GM18511 (cell line): Measurements from ENCODE around the gene NELFA.
"Not testable (repeated sequence)": the region's sequence is repeated elsewhere in the genome, so short reads cannot be mapped to it uniquely, and the experiment has no call there.

ENCODE experiments used
- ATAC-seq: cut with Tn5 transposase; IDR thresholded peaks from one replicate; pipeline ENCODE4 v1.9.1; 2021; ENCODE audit warnings: mild to moderate bottlenecking, moderate library complexity; ENCODE audit not compliant: unreplicated experiment

NELFA gene

GRCh38 chr4:1996866-1997611, 11.7 kb downstream of the NELFA start:
- no peak for ATAC-seq

DNA sequence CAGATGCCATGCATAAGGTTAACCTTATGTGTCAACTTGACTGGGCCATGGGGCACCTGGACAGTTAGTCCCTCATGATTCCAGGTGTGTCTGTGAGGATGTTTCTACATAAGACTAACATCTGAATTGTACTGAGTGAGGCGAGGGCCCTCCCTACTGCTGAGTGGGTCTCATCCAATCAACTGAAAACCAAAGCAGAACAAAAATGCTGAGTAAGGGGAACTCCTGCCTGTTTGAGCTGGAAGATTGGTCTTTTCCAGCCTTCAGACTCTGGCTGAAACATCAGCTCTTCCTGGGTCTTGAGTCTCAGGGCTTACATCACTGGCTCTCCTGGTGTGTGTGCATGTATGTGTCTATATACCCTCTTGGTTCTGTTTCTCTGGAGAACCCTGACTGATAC, 13.8 kb downstream of the NELFA start:
- ATAC-seq = no peak

GRCh38 chr4:1993718-1994516, 14.9 kb downstream of the NELFA start:
- not testable (repeated sequence) for ATAC-seq

DNA sequence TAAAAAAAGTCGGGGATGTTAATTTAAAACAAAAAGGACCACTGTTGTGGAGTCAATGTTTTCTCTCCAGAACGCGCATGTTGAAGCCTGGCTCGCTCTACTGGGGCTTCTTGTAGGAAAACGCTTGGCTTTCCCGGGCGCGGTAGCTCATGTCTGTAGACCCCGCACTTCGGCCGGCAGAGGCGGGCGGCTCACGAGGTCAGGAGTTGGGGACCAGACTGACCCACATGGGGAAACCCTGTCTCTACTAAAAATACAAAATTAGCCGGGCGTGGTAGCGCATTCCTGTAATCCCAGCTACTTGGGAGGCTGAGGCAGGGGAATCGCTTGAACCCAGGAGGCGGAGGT, 15.6 kb downstream of the NELFA start:
- ATAC-seq = no peak

GRCh38 chr4:1992468-1993168, 16.2 kb downstream of the NELFA start:
- ATAC-seq = no peak

DNA sequence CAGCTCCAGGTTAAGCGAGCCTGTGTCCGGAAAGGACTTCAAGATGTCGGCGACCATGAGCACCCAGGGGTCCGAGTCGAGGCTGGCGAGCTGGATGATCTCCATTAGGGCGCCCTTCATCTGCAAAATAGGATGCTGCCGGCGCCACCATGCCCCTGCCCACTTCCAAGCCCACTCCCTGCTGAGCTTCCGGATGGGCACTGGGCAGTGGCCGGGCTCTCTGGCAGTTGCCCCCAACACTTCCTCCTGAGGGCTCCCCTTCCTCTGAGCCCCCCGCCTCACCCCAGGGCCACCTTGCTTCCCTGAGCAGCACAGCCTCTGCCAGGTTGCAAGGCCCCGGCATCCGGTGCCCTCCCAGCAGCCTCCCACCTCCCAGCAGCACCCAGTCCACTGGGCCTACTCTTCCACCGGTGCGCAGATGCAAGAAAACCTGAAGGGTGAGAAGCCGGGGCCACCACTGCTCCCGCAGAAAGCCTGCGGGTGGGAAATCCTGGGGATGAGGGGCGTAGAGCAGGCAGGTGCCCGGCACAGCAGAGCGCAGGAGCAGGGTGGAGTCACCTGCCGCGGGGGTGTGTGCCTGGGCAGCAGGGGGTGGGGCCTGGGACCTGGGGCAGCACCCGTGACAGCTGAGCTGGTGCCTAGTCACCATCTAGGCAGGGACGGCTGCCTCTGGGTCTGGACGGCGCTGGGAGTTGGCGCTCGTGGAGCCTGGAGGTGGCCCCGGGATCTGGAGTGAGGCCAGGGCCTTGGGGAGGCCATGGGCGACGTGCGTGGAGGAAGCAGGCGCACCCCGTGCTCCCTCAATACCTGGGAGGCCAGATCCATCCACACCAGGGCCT, 17.0 kb downstream of the NELFA start:
- ATAC-seq = no peak

- ATAC-seq = no peak
These were observed 17.7 kb downstream of the NELFA start for GRCh38 chr4:1991087-1991486.

DNA sequence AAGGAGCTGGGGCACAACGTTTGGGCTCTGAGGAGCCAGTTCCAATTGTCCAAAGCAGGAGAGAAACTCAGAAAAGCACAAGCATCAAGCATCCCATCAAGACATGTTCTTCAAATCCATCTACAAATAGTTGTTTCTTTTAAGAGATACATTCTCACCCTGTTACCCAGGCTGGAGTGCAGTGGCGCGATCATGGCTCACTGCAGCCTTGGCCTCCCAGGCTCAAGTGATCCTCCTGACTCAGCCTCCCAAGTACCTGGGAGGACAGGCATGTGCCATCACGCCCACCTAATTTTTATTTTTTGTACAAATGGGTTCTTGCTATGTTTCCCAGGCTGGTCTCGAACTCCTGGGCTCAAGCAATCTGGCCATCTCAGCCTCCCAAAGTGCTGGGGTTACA, 18.1 kb downstream of the NELFA start:
- ATAC-seq = no peak

DNA sequence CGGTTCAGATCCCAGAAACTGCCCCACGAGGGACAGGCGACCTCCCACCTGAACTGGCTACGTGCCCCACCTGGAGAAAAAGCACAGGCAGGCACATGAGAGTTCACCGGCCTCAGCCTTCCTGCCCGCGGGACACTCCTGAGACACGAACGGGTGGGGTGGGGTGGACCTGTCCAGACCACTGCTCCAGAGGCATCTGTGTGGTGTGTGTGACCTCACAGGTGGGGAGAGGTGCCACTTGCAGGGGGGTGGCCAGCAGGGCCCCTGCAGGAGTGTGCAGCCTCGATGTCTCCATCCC, 18.5 kb downstream of the NELFA start:
- ATAC-seq = no peak

DNA sequence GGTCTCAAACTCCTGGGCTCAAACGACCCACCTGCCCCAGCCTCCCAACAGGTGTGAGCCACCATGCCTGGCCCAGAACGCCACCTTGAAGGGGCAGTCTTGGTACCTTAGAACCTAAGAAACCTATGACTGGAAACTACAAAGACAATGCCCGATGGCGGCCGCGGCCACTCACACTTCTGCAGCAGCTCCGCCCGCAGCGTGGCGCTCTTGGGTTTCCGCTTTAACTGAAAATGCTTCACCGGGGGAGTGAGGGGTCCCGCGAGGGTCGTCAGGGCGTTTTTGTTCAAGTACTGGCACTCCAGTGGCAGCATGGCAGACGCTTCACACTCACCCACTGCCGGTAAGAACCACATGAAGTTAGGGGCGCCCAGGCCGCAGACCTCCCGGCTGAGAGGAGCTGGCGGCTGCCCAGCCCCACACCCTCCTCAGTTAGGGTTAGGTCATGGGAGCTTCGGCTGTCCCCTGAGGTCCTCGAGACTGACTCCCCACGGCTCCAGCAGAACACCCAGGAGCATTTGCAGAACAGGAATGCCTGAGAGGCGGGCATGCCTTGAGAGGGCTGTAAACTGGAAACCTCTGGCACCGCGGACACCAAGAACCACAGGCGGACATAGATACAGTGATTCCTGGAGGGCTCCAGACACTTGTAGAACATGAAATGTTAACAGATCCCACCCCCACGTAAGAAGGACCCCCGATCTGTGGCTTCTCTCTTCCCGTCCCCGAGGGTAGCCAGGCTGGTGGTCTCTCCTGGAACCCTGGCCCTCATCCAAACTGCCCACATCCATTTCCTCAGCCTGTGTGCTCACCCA, 19.0 kb downstream of the NELFA start:
- no peak for ATAC-seq

DNA sequence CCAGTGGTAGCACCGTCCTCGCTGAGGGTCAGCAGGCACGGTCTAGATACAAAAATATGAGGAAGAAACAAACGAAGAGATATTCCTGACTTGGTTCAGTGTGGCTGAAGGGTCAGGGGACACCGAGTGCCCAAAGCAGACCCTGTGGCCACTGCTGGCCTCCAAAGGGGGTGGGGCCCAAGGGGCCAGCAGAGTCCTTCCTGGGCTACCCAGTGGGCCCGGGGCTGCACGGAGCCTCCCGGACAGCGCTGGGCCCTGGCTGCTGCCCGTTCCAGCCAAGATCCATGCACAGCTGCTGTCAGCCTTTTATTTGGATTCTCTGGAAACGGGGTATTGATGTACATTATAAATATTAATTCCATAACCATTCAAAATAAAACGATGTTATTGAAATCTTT, 20.4 kb downstream of the NELFA start:
- ATAC-seq = no peak

DNA sequence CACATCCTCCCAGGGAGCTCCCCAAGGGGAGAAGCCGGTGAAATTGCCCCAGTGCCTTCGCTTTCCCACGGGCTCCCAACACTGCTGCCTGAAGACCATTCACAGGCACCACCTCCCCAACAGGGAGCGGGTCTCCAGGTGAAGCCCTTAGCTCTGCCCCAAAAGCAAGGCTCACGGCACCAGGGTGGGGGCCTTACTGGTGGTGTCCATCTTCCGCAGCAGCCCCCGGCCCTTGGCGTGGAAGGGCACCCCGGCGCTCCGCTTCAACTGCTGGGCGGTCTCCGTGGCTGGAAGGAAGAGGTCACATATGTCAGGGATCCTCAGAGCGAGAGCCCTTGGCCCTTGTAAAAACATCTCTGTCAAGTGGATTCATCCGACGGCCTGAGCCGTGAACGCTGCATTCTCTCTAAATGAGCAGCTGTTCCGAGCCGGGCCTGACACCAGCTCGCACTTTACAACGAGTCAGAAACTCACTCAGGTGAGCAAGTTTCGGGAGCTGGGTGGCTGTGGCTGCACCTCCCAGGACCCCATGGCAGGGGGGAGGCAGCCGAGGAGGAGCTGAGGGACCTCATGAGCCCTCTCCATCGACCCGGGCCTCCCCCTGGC, 20.9 kb downstream of the NELFA start:
- no peak for ATAC-seq

GRCh38 chr4:1987296-1987695, 21.5 kb downstream of the NELFA start:
- ATAC-seq = no peak

GRCh38 chr4:1986578-1987210, 22.1 kb downstream of the NELFA start:
- ATAC-seq = no peak

GRCh38 chr4:1985780-1986577, 22.8 kb downstream of the NELFA start:
- ATAC-seq = no peak

- no peak for ATAC-seq
These were observed 23.5 kb downstream of the NELFA start for GRCh38 chr4:1985294-1985693.

DNA sequence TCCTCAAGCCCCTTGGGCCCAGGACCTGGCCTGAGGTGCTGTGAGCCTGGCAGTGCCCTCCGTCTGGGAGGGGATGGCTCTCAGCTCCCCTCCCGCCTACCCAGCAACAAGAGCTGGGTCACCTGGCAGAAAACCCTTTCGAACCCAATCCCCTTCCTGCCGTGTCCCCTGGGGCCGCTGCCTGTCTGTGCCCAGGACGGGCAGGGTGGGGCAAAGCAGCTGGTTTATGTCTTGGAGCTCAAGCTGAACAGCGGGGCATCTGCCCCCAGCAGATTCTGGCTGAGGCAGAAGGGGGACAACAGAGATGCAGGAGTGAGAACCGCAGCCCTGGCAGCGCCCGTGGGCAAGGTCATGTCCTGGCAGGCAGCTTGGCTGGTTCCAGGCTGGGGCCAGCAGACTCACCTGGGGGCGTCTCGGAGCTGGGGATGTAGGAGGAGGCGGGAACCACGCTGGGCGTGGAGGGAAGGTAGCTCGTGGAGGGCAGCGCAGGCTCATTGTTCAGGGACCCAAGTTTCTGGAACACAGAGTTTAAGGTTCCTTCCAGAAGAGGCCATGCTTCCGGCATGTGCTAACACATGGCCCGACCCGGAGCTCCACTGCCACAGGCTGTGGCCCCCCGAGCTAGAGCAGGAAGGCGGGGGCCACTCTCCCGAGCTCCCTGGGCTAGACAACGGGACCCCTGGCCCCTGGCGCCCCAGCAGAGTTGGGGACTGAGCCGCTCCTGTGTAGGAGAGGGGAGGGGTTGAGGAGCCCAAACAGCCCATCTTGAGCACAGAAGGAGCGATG, 24.2 kb downstream of the NELFA start:
- no peak for ATAC-seq

DNA sequence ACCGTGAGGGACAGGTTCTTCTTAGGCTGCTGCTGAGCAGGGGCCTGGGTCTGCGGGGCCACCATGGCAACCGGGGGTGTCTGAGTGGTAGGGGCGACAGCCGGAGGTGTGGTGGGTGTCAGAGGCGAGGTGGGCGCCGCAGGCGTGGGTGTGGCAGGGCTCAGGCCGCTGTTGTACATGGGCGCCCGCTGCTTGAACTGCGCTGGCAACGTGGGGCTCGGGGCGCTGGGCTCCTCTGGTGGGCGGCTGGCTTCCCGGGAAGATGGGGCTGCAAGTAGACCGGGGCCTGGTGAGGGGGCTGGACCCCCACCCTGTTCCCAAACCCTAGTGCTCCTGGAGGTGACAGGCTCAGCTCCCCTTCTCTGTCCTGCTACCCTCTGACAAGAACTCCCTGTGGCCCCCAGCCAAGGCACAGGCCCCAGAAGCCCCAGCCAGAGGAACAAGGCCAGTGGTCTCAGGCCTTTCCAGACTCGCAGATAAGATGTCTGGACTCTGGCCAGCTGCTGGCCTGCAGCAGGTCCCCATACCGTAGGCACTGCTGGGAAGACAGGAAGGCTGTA, 24.8 kb downstream of the NELFA start:
- ATAC-seq = no peak
